Hematopoietic multipotent progenitor cell treated with erythropoietin and hydrocortisone succinate and interleukin-3 and kit ligand, for 8 days (in vitro differentiated cells): Measurements from ENCODE around the gene CDK4.
"Not testable (repeated sequence)": the region's sequence is repeated elsewhere in the genome, so short reads cannot be mapped to it uniquely, and the experiment has no call there.

Source experiments
- DNase-seq: peaks from one replicate; pipeline ENCODE4 v3.0.0-alpha.2; 2015

CDK4 gene

DNA sequence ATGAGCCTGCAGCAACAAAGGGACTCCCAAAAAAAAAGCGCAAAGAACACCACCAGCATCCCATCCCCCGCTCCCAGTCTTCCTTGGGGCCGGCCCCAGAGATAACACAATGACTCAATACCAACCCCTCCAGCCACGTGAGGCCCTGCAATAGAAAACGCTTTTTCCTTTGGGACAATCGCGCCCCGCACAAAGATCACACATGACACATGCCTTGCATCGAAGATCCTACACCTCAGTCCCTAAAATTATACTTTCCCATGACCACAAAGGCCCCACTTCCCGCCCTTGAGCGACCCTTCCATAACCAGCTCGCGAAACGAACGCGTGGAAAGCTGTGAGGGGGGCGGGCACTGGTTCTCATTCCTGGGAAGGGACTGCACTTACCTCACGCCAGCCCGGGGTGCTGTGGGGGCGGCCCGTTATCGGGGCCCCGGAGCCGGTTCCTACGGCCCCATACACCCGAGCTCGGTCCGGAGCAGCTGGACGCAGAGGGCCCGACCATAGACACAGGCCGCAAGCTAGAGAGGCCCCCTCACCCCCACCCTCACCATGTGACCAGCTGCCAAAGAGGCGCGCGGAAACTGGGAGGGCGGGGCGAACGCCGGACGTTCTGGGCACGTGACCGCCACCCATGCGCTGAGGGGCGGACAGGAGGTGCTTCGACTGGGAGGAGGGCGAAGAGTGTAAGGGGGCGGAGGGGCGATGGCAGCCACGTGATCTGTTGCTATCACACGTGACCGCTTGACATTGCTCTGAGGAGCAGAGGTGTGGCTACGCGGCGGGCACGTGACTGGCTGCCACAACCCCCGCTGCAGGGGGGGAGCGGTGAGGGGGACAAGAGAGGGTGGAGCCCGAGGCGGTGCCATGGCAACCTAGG, at the start of gene CDK4:
Gene CDK4, minus strand, starts transcription at position 523 of the 880 bp plus-strand sequence. CDS start 593 bp downstream, outside the sequence.
- DNase-seq = peak; percentile 99

DNA sequence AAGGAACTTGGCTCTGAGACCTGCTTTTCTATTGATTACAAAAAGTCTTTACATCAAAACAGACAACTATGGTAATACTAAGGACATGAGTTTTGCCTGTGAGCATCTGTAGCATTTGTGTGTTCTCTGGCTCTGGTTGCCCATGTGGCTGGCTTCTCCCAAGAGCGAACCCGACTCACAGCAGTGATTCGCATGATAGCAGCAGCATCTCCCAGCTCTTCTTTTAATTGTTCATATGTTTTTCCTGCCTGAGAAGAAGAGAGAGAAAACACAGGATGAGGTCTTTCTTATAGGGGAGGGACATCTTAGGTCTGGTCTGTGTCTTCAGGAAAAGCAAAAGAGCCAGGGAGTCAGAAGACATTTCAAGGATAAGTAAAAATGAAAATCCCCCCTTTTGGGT, 48.9 kb upstream of the CDK4 start:
- no peak for DNase-seq

GRCh38 chr12:57797933-57798332, 45.8 kb upstream of the CDK4 start:
- DNase-seq = no peak

- DNase-seq = no peak
These were observed 44.9 kb upstream of the CDK4 start for GRCh38 chr12:57796996-57797395.

GRCh38 chr12:57795354-57795753, 43.2 kb upstream of the CDK4 start:
- no peak for DNase-seq

- no peak for DNase-seq
These were observed 41.8 kb upstream of the CDK4 start for GRCh38 chr12:57793920-57794319.

DNA sequence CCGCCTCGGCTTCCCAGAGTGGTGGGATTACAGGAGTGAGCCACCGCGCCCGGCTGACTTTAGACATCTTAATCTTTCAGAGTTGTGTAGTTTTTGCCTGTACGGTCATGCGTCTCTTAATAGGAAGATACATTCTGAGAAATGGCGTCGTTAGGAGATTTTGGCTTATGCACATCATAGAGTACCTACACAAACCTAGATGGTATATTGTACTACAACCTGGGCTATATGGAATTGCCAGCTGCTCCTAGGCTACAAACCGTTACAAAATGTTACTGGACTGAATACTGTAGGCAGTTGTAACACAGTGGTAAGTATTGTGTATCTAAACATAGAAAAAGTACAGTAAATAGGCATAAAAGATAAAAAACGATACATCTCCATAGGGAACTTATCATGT, 31.8 kb upstream of the CDK4 start:
- DNase-seq = no peak

DNA sequence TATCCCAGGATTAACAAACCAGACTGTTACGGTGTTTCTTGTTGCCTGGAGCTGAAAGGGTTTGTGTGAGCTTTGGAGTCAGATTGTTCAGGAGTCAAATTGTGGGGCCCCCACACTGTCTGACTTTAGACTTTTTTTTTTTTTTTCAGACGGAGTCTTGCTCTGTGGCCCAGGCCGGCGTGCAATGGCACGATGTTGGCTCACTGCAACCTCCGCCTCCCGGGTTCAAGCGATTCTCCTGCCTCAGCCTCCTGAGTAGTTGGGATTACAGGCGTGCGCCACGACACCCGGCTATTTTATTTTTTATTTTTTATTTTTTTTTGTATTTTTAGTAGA, 31.3 kb upstream of the CDK4 start:
- no peak for DNase-seq

DNA sequence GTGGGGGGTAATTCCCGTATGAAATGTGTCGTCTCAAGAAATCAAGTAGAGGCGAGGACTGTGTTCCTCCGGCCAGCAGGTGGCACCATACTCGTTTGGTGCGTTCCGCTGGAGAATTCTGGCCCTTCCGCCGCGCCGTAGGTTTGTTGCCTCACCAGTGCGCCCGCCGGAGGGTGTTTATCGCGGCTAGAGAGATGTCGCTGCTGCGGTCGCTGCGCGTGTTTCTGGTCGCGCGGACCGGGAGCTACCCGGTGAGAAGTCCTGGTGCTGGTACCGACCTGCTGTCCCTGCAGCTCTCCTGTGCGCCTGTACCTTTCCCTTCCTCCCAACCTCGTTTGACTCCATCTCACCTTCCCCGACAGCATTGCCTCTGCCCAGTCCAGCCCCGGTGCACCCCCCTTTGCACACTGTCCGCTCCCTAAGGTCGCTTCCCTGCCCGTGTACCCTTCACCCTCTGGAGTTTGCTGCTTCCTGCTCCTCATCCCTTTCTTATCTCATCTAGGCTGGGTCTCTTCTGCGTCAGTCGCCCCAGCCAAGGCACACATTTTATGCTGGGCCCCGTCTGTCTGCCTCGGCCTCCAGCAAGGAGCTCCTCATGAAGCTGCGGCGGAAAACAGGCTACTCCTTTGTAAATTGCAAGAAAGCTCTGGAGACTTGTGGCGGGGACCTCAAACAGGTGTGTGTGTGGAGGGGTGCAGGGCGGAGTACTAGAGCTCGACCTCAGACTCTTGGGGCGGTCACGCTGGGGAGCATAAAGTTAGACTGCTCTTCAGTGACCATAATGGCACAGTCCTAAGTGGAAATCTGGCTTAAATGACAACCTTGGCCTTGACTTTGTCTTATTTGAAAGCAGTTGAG, 30.7 kb upstream of the CDK4 start, which contains the start of gene TSFM:
Gene TSFM, plus strand, starts transcription at position 180 of the 858 bp plus-strand sequence. Its CDS starts 15 bp downstream, at position 195.
- peak; percentile 96 for DNase-seq

DNA sequence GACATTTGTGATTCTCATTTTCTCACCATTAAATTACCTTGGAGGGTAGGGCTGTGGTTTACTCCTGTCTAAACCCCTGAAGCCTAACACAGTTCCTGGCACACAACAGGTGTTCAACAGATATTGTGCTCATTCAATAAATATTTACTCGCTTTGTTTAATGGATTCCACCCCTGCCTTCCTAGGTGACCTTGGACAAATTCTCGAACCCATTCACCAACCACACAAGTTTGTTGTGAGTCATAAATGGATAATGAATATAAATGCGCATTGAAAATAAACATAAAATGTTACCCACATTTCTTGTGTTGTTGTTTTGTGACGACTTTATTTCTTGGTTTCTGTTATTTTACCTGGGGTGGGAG, 30.1 kb upstream of the CDK4 start:
- DNase-seq = no peak

- no peak for DNase-seq
These were observed 29.7 kb upstream of the CDK4 start for GRCh38 chr12:57781801-57782200.

- DNase-seq = no peak
These were observed 29.1 kb upstream of the CDK4 start for GRCh38 chr12:57781244-57781643.

DNA sequence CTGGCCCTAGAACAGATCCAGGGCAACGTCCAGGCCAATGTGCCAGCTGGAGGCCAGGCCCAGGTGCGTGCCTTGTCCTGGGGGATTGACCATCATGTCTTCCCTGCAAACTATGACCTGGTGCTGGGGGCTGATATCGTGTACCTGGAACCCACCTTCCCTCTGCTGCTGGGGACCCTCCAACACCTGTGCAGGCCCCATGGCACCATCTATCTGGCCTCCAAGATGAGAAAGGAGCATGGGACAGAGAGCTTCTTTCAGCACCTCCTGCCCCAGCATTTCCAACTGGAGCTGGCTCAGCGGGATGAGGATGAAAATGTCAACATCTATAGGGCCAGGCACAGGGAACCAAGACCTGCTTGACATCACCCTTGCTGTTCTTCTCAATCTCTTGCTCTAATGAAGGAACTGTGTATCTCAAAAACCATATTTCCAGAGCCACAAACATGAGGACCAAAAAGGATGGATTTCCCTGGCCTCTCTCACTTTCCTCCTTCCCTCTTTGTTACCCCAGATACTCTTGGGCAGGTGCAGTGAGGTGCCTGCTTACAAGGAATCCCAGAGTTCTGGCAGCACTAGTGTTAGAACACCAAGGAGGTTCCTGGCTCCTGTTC, 28.3 kb upstream of the CDK4 start:
- DNase-seq = no peak

- no peak for DNase-seq
These were observed 27.6 kb upstream of the CDK4 start for GRCh38 chr12:57779736-57780135.

- no peak for DNase-seq
These were observed 25.8 kb upstream of the CDK4 start for GRCh38 chr12:57777911-57778310.

- DNase-seq = no peak
These were observed 25.3 kb upstream of the CDK4 start for GRCh38 chr12:57777367-57777766.

DNA sequence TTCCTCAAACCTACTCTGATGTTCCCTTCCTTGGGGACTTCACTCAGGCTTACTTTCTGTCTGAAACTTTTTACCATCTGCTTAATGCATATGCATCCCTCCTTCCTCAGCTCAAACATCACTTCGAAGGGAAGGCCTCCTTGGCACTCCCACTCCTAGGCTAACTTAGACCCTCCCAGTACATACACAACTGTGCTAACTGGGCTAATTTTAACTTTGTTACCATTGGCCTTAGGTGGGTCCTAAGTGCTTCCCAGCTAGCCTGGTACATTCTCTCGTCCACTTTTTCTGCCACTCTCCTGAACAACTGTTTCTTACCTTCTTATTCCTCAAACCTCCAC, 24.1 kb upstream of the CDK4 start:
- DNase-seq = no peak

DNA sequence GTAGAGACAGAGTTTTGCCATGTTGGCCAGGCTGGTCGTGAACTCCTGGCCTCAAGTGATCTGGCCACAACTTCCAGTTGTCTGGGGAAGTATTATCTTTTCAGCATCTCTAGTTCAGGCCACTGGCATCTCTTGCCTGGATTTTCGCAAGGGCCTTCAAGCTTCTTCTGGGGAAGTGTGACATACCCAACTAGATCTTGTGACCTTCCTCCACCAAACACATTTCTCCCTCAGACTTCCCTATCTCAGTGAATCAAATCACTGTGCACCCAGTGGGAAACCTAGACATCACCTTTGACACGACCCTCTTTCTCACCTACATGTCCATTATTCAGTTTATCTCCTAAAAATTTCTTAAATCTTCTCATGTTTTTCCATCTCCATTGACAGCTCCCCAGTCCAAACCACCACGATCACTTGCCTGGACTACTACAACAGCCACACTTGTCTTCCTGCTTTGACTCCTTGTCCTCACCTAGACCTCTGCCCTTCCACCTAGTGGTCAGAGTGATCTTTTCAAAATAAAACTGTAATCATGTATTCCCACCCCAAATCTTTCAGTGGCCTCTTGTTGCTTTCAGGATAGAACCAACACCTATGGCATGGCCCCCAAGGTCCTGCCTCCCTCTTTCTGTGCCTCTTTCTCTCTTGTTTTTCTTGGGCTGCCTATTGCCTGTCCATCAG, 23.6 kb upstream of the CDK4 start:
- peak; percentile 35 for DNase-seq

DNA sequence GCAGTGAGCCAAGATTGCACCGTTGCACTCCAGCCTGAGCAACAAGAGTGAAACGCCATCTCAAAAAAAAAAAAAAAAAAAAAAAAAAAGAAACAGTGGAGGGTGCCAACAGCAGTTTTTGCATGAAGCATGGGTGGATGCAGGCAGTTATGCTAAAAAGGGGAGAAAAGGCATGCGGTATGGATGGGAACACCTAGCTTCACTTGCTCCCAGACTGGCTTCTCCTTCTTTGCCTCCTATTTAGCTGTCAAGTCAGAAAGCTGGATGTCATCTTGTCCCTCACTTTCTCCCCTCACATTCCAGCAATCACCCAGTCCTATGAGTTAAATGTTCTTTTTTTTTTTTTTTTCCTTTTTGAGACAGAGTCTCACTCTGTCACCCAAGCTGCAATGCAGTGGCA, 22.9 kb upstream of the CDK4 start:
- no peak for DNase-seq

DNA sequence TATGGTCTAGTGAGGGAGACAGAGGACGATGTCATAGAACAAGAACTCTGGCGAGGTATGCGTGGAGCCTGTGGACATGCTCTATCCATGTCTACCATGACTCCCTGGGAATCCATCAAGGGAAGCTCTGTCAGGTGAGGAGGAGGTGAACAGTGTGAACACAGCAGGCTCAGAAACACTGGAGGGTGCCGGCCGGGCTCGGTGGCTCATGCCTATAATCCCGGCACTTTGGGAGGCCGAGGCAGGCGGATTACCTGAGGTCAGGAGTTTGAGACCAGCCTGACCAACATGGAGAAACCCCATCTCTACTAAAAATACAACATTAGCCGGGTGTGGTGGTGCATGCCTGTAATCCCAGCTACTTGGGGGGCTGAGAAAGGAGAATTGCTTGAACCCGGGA, 22.5 kb upstream of the CDK4 start:
- not testable (repeated sequence) for DNase-seq

DNA sequence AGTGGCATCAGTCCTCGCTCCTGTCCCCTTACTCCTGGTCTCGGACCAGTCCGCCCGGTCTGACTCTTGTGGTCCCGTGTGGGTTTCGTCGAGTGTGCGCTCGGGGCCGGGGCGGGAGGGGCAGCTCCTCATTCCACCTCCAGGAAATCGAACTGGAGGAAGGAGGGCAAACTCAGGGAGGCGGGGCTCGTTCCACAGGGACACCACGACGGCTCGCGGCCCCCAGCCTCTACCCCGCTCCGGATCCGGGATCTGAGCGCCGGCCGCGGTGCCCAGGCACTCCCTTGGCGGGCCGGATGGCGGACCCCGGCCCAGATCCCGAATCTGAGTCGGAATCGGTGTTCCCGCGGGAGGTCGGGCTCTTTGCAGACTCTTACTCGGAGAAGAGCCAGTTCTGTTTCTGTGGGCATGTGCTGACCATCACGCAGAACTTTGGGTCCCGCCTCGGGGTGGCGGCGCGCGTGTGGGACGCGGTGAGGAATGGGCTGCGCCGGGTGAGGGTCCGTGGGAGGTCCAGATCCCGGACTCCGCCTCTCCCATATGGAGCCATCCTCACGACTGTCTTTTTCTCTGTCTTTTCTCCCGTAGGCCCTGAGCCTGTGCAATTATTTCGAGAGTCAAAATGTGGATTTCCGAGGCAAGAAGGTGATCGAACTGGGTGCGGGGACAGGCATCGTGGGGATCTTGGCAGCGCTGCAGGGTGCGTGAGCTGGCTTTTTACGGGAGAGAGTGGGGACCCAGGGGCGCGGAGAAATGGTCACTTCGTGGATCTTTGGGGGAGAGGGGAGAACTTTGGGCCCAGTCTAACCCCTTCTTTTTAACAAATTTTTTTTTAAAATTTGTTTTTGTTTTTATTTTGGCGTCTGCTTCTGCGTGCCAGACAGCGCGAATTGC, 20.6 kb upstream of the CDK4 start, which contains the start of gene EEF1AKMT3:
Gene EEF1AKMT3, plus strand, starts transcription at position 186 of the 894 bp plus-strand sequence. Its CDS starts 111 bp downstream, at position 297.
- peak; percentile 65 for DNase-seq
